Measurements from ENCODE around the gene PRDX4.

Gene PRDX4

DNA sequence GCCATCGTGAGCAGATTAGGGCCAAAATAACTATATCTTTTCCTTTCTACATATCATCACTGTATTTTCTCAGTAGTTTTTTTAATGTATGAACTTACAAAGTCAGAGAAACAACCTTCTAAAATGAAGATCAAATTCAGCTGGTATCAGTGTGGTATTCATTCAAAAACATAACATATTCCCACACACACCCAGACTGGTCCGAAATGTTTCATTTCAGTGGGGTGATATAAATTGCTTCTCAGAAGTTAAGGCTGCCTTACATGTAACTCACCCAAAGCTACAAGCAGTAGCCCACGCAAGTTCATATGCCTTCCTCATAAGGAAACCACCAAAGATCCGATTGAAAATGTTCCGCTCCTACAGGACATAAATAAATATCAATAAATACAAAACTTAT, 37.9 kb downstream of the PRDX4 start:
- H3K4me3 ChIP-seq (replicated peaks; ENCODE audit: low read depth, low read length), result no peak overlapping the region
- DNase-seq (ENCODE audit: extremely low read depth, low read depth), result no peak
- TF ChIP-seq, protein P1, sequence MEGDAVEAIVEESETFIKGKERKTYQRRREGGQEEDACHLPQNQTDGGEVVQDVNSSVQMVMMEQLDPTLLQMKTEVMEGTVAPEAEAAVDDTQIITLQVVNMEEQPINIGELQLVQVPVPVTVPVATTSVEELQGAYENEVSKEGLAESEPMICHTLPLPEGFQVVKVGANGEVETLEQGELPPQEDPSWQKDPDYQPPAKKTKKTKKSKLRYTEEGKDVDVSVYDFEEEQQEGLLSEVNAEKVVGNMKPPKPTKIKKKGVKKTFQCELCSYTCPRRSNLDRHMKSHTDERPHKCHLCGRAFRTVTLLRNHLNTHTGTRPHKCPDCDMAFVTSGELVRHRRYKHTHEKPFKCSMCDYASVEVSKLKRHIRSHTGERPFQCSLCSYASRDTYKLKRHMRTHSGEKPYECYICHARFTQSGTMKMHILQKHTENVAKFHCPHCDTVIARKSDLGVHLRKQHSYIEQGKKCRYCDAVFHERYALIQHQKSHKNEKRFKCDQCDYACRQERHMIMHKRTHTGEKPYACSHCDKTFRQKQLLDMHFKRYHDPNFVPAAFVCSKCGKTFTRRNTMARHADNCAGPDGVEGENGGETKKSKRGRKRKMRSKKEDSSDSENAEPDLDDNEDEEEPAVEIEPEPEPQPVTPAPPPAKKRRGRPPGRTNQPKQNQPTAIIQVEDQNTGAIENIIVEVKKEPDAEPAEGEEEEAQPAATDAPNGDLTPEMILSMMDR (IDR thresholded peaks at IDR 0.05; ENCODE audit: low read depth, low read length, missing control alignments), result no peak

- TF ChIP-seq, protein P1 (IDR thresholded peaks at IDR 0.05; ENCODE audit: low read depth, low read length, missing control alignments), result no peak
- DNase-seq (ENCODE audit: extremely low read depth, low read depth), result no peak
- no peak overlapping the region for H3K4me3 ChIP-seq (replicated peaks; ENCODE audit: low read depth, low read length)
These were observed 52.9 kb downstream of the PRDX4 start for GRCh38 chrX:23720117-23720677.

DNA sequence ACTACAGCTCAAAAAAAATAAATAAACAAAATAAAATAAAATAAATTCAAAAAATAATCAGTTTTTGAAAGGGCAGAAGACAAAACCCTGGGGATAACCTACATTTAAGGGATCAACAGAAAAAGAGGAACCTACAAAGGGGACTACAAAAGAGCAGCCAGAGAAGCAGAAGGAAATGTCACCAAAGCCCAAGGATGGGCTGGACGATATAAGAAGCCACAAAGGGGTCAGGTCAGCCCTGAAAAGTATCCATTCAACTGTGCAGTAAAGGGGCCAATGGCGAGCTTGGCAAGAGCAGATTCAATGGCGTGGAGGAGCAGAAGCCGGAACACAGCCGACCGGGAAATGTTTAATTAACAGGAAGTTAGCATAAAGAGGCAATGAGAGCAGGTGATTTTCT, 58.9 kb downstream of the PRDX4 start:
- DNase-seq (ENCODE audit: extremely low read depth, low read depth), result no peak
- no peak overlapping the region for H3K4me3 ChIP-seq (replicated peaks; ENCODE audit: low read depth, low read length)
- TF ChIP-seq, protein P1 (IDR thresholded peaks at IDR 0.05; ENCODE audit: low read depth, low read length, missing control alignments), result no peak

DNA sequence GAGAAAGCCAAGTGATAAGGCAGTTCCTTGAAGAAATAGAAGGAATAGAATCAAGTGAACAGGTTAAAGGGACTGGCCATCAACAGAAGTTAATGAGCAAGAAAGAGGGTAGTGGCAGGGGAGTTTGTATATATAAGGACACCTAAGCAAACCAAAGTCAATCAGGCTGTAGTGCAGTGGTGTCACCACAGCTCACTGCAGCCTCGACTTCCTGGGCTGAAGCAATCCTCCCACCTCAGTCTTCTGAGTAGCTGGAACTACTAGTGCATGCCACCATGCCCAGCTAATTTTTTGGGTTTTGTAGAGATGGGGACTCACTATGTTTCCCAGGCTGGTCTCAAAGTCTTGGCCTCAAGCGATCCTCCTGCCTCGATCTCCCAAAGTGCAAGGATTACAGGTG, 59.9 kb downstream of the PRDX4 start:
- DNase-seq (ENCODE audit: extremely low read depth, low read depth), result no peak
- TF ChIP-seq, protein P1 (IDR thresholded peaks at IDR 0.05; ENCODE audit: low read depth, low read length, missing control alignments), result no peak
- no peak overlapping the region for H3K4me3 ChIP-seq (replicated peaks; ENCODE audit: low read depth, low read length)

GRCh38 chrX:23729214-23729613, 61.9 kb downstream of the PRDX4 start:
- DNase-seq (ENCODE audit: extremely low read depth, low read depth), result no peak
- TF ChIP-seq, protein P1 (IDR thresholded peaks at IDR 0.05; ENCODE audit: low read depth, low read length, missing control alignments), result no peak
- H3K4me3 ChIP-seq (replicated peaks; ENCODE audit: low read depth, low read length), result no peak overlapping the region

DNA sequence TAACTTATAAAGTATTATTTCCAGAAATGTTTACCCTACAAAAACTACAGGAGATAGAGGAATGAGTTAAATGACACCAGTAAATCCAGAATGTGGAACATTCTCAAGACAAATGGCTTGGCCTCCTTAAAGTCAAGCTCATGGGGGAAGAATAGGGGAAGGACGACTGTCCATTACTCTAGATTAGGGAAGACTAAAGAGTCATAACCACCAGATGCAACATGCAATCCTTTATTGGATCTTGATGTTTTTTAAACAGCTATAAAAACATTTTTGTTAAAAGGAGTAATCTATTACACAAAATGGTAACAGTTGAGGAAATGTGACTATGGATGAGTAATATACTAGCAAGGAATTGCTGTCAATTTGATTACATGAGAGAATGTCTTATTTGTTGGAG, 64.7 kb downstream of the PRDX4 start:
- no peak overlapping the region for H3K4me3 ChIP-seq (replicated peaks; ENCODE audit: low read depth, low read length)
- DNase-seq (ENCODE audit: extremely low read depth, low read depth), result no peak
- TF ChIP-seq, protein P1 (IDR thresholded peaks at IDR 0.05; ENCODE audit: low read depth, low read length, missing control alignments), result no peak

DNA sequence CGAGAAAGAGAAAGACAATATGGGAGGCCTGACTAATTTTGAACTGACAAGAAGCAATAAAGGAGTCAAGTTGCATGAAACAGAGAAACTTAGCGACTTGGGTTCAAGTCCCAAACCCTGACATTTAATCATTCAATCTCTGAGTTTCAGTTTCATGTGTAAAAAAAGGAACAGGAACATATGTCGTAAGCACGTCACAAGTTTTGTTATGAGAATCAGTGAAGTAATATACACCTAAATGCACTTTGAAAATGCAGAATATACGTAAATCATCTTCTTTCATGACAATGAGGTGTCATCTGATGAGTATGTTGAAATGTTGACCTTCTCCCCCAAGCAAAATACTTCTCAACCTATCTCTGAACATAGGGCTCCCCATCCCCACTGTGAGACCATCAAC, 65.4 kb downstream of the PRDX4 start:
- TF ChIP-seq, protein P1 (IDR thresholded peaks at IDR 0.05; ENCODE audit: low read depth, low read length, missing control alignments), result no peak
- H3K4me3 ChIP-seq (replicated peaks; ENCODE audit: low read depth, low read length), result no peak overlapping the region
- no peak for DNase-seq (ENCODE audit: extremely low read depth, low read depth)

Measured in HFF-Myc (cell line).